Spinal cord (tissue), 10 donors: Measurements from ENCODE around the gene ANKRD36. TPM values are rescaled to one million over a fixed set of nuclear protein-coding genes. Genes with fewer than 3 reads are reported as not detected.
A peak's percentile ranks its signal among the peaks of the same experiment; 100 is the strongest.
"Not testable (repeated sequence)": the region's sequence is repeated elsewhere in the genome, so short reads cannot be mapped to it uniquely, and the experiment has no call there.

ENCODE experiments used
- DNase-seq, 6 donors: peaks; one replicate each; pipeline versions ENCODE4 v3.0.0 to v3.0.0-alpha.2; 2013 to 2015; ENCODE audit warnings: low spot score in 6 of 6, low read depth in 4 of 6
- H3K27ac ChIP-seq: one replicate; pipeline ENCODE4 v1.5.1; 2013; ENCODE audit warnings: low read depth, low read length, control low read depth
- H3K27me3 ChIP-seq: one replicate; pipeline ENCODE4 v1.6.1; 2013; ENCODE audit warnings: low read length; ENCODE audit not compliant: control insufficient read depth, insufficient read depth
- H3K36me3 ChIP-seq: one replicate; pipeline ENCODE4 v1.6.1; 2013; ENCODE audit warnings: low read length; ENCODE audit not compliant: control insufficient read depth, insufficient read depth
- H3K4me1 ChIP-seq: one replicate; pipeline ENCODE4 v1.6.1; 2013; ENCODE audit warnings: low read length; ENCODE audit not compliant: control insufficient read depth, insufficient read depth
- H3K4me3 ChIP-seq: one replicate; pipeline ENCODE4 v1.5.1; 2013; ENCODE audit warnings: low read depth, low read length, control low read depth
- H3K9me3 ChIP-seq: one replicate; pipeline ENCODE4 v1.6.1; 2013; ENCODE audit warnings: low read length; ENCODE audit not compliant: control insufficient read depth, insufficient read depth
- WGBS: methylation state at CpG from one replicate; pipeline ENCODE4 v1.1.5; 2013; ENCODE audit warnings: missing lambda C conversion rate; ENCODE audit not compliant: insufficient coverage; 5-methylcytosine and 5-hydroxymethylcytosine counted together
- long read RNA-seq, 4 donors: transcript quantifications; one replicate each; lab custom pipeline, GENCODE V29; 2026
- polyA plus RNA-seq, 2 donors: library from polyadenylated mRNA; unstranded; fragments of 120-200 nt; gene quantifications; one replicate each; pipeline ENCODE4 v1.2.1, GENCODE V29; 2013; ENCODE audit not compliant: insufficient read length in 2 of 2
- total RNA-seq, 2 donors: library from RNA; depleted of rRNA in 1 of 2; stranded (reverse); fragments of 120-200 nt in 1 of 2; fragments of >200 nt in 1 of 2; gene quantifications; one replicate each; pipeline versions ENCODE4 v1.2.3 to v1.2.4, GENCODE V29; 2013 to 2014
- donor health status: healthy.

Gene ANKRD36
- 100 to 1,000 TPM in 1 of 2 donors, 10 to 100 TPM in 1; 73.3 to 164 TPM for total RNA-seq
- 10 to 100 TPM; 17.2 to 23.1 TPM for polyA plus RNA-seq
- long read RNA-seq, donor 1, partial matches to known transcripts, result 6 of 10 reads
- long read RNA-seq, donor 1, other reads (novel, unspliced or antisense), result 0 of 10 reads
- long read RNA-seq, donor 2, result 0 reads
- long read RNA-seq, donor 3, partial matches to known transcripts, result 0 of 1 reads
- long read RNA-seq, donor 3, other reads (novel, unspliced or antisense), result 0 of 1 reads
- long read RNA-seq, donor 4, partial matches to known transcripts, result 13 of 14 reads
- long read RNA-seq, donor 4, other reads (novel, unspliced or antisense), result 0 of 14 reads

GRCh38 chr2:97113050-97113881, at the start of gene ANKRD36:
ANKRD36 (plus strand) TSS chr2:97113153; CDS start chr2:97113740, 587 bp downstream.
- H3K36me3 ChIP-seq, H3K9me3 ChIP-seq, H3K4me1 ChIP-seq, H3K27me3 ChIP-seq: not testable (repeated sequence)
- Histone ChIP-seq H3K4me3 (peak within 1 kb of the TSS; percentile 59), H3K27ac (peak within 1 kb of the TSS; percentile 91)
- DNase-seq, result peak; percentile 38 to 94 (median 66)
- WGBS, result under 1% methylated on average over 44 of the region's 74 CpGs

DNA sequence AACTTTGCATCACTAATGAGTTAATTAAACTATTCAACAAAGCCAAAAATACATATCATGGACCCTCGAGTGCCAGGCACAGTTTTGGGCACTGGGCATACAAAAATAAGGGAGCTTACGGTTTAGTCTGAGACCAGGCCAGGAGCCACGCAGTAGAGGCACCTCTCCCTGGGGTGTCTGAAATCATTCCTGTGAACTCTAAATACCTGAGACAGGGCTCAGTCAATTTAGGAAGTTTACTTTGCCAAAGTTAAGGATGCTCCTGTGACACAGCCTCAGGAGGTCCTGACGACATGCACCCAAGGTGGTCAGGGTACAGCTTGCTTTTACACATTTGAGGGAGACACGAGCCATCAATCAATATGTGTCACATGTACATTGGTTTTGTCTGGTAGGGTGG, 46.9 kb upstream of the ANKRD36 start:
- H3K4me1 ChIP-seq, H3K36me3 ChIP-seq, H3K27ac ChIP-seq, DNase-seq, H3K27me3 ChIP-seq, H3K9me3 ChIP-seq, H3K4me3 ChIP-seq: not testable (repeated sequence)
- 82% methylated on average over 3 of the region's 5 CpGs for WGBS

DNA sequence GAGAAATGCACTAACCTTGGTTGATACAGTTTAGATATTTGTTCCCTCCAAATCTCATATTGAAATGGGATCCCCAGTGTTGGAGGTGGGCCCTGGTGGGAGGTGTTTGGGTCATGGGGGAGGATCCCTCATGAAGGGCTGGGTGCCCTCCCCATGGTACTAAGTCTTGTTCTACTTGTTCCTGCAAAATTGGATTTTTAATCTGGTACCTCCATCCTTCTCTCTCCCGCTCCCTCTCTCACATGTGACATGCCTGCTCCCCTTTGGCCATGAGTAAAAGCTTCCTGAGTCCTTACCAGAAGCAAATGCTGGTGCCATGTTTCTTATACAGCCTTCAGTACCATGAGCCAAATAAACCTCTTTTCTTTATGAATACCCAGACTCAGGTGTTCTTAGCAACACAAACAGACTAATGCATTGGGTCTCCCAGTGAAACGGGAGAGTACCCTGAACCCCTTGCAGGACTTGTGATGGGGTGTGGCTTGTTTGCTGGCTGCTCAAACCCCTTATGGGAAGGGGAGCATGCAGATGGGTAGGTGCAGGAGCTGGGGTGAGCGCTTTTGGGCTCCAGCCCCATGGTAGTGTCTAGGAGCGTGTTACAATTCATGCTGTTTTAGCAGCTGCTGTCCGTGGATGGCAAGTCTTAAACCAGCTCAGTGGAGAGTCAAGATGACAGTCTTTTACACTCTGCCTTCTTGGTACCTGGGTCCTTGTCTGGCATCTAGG, 45.5 kb upstream of the ANKRD36 start:
- no peaks in the 10 kb centered on the region for H3K36me3 ChIP-seq
- 93% methylated on average over 5 of the region's 5 CpGs for WGBS
- no peaks in the 10 kb centered on the region for H3K9me3 ChIP-seq
- no peak for DNase-seq
- H3K27ac ChIP-seq, result no peak overlapping the region
- no peaks in the 10 kb centered on the region for H3K4me1 ChIP-seq
- H3K4me3 ChIP-seq, result no peak overlapping the region
- no peaks in the 10 kb centered on the region for H3K27me3 ChIP-seq

DNA sequence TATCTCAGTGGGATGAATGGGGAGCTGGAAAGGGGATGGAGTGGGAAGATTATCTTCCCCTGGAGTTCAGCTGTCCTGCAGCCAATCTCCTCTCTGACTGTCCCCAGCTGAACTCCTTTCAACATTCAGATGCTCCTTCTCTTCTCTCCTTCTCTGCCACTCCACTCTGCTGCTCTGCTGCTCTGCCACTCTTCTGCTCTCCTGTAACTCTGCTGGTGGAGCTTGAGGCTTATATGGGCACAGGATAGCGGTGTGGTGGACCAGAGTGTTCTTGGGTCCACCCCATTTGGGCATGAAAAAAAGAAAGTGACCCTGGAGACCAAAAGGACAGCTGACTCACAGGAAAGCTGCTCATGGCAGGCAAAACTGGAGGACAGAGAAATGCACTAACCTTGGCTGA, 44.9 kb upstream of the ANKRD36 start:
- DNase-seq, result no peak
- Histone ChIP-seq H3K4me3 (no peak overlapping the region), H3K27me3 (no peaks in the 10 kb centered on the region), H3K4me1 (no peaks in the 10 kb centered on the region), H3K9me3 (no peaks in the 10 kb centered on the region), H3K36me3 (no peaks in the 10 kb centered on the region), H3K27ac (no peak overlapping the region)
- 100% methylated on average over 1 of the region's 1 CpG for WGBS

DNA sequence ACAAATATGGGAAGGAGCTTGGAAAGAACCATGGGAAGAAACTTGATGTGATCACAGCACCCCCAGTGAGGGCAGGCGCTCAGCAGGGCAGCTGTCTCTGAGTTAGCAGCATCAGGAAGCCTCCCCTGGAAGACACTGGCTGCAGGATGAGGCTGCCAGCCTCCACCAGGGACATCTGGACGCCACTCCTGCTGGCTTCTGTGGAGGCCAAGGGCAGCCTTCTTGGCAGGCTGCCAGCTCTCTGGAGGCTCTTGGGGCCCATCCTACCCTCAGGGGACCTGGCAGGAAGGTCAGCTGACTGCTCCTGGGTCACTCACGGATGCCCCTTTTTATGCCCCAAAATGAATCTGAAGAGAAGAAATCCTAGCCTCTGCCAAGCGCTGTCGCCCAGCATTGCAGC, 44.2 kb upstream of the ANKRD36 start:
- not testable (repeated sequence) for H3K27ac ChIP-seq, H3K4me1 ChIP-seq, H3K27me3 ChIP-seq, H3K9me3 ChIP-seq, H3K36me3 ChIP-seq, H3K4me3 ChIP-seq, DNase-seq
- WGBS, result 29% methylated on average over 1 of the region's 5 CpGs

DNA sequence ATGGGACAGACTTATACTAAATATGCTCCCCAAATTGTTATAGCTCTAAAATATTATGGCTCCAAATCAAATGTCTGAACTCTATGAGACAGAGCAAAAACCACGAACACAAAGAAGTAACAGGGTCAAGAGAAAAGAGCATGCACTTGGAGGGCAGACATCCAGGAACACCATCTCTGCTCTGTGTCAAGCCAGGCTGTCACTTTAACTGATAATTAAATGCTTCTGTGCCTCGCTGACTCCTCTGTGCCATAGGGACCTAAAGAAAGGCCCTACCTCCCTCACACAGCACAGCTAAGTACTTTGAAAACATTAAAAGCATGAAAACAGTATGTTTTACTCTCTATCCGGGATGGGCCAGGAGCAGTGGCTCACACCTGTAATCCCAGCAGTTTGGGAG, 42.0 kb upstream of the ANKRD36 start:
- H3K27me3 ChIP-seq, H3K9me3 ChIP-seq, H3K4me3 ChIP-seq, DNase-seq, H3K4me1 ChIP-seq, H3K36me3 ChIP-seq, H3K27ac ChIP-seq: not testable (repeated sequence)
- WGBS, result no CpG with 5 or more reads among the region's 3 CpGs

GRCh38 chr2:97077213-97077612, 35.7 kb upstream of the ANKRD36 start:
- not testable (repeated sequence) for H3K27me3 ChIP-seq, H3K36me3 ChIP-seq, H3K4me1 ChIP-seq, H3K4me3 ChIP-seq, H3K9me3 ChIP-seq, DNase-seq, H3K27ac ChIP-seq
- WGBS, result no CpG with 5 or more reads among the region's 8 CpGs

DNA sequence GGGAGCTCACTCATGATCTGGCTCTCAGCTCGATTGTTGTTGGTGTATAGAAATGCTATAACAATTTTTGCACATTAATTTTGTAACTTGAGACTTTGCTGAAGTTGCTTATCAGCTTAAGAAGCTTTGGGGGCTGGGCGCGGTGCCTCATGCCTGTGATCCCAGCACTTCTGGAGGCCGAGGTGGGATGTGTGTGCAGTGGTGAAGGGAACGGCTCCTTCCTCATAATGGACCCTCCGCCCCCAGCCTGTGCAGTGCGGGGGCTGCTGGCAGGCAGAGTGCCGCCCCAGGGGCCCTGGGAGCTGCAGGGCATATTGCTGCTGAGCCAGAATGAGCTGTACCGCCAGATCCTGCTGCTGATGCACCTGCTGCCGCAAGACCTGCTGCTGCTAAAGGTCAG, 32.1 kb upstream of the ANKRD36 start:
- not testable (repeated sequence) for H3K4me3 ChIP-seq, H3K27me3 ChIP-seq, H3K36me3 ChIP-seq, H3K9me3 ChIP-seq, H3K27ac ChIP-seq, H3K4me1 ChIP-seq, DNase-seq
- no CpG with 5 or more reads among the region's 10 CpGs for WGBS

GRCh38 chr2:97082206-97082605, 30.7 kb upstream of the ANKRD36 start:
- peak in 1 of 6 donors; percentile 2 for DNase-seq

More at GRCh38 chr2:97082206-97082605, 30.7 kb upstream of the ANKRD36 start:
- H3K27me3 ChIP-seq, H3K4me1 ChIP-seq, H3K9me3 ChIP-seq, H3K27ac ChIP-seq, H3K36me3 ChIP-seq, H3K4me3 ChIP-seq: not testable (repeated sequence)
- 73% methylated on average over 2 of the region's 9 CpGs for WGBS
